Measurements from ENCODE around the gene RNF220. TPM values are rescaled to one million over a fixed set of nuclear protein-coding genes. Genes with fewer than 3 reads are reported as not detected.

RNF220 gene
- total RNA-seq, 1 experiment from 2014 or later = 92.4 TPM

GRCh38 chr1:44678626-44679025 lies 273.6 kb downstream of the RNF220 start:
- POLR2A ChIA-PET = no interaction called here
- TF ChIP-seq CTCF (IDR thresholded peaks at IDR 0.05; ENCODE audit: insufficient read depth in 1 of 2, low read depth in 1 of 2, low read length in 1 of 2, severe bottlenecking in 1 of 2, unreplicated experiment in 1 of 2) = no peak
- H3K36me3 Mint-ChIP-seq (ENCODE audit: insufficient read depth, unreplicated experiment) = peaks cover 8% of the 10 kb centered on the region
- Histone ChIP-seq H3K4me1 (peaks cover 3% of the 10 kb centered on the region; the same call in 1 of the 2 replicates), H3K36me3 (ENCODE audit: control insufficient read depth, insufficient read depth, low read length) (no peaks in the 10 kb centered on the region), H3K9me3 (no peaks in the 10 kb centered on the region), H3K4me3 (ENCODE audit: low read depth, low read length) (no peak overlapping the region), H3K27me3 (replicated peaks; ENCODE audit: control insufficient read depth, insufficient read depth, low read length) (no peaks in the 10 kb centered on the region)
- DNase-seq = no peak
- no TSS peak for BruUV-seq (replicated peaks)
- H3K27me3 Mint-ChIP-seq (ENCODE audit: insufficient read depth, unreplicated experiment) = no peaks in the 10 kb centered on the region
- no peaks in the 10 kb centered on the region for H3K4me1 Mint-ChIP-seq (ENCODE audit: low read depth, unreplicated experiment)
- no peaks in the 10 kb centered on the region for H3K9me3 Mint-ChIP-seq (ENCODE audit: unreplicated experiment)
- no peak overlapping the region for H3K27ac Mint-ChIP-seq (ENCODE audit: unreplicated experiment)
- intact Hi-C loops (cut with micrococcal nuclease; ENCODE audit: unreplicated experiment) = no loop called here
- no peak overlapping the region for H3K4me3 Mint-ChIP-seq (ENCODE audit: unreplicated experiment)
- CTCF ChIA-PET = no interaction called here

DNA sequence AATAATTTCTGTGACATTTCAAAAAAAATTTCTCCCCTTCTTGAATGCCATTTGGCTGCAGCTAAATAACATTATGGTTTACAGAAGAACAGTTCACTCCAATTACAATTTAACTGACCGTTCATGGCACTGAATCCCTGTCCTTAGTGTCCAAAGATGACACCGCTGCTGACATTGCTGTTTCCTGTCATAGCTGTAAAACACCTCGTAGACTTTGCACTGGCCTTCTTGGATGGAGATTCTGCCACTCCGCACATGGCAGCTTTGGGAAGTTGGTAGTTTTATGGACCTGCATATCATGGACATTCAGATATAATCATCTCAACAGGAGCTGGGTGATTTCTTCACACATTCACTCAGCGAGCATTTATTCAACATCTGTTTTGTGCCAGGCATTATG lies 274.4 kb downstream of the RNF220 start:
- no peak for DNase-seq
- Histone ChIP-seq H3K4me1 (peaks cover 3% of the 10 kb centered on the region; the same call in 1 of the 2 replicates), H3K36me3 (ENCODE audit: control insufficient read depth, insufficient read depth, low read length) (no peaks in the 10 kb centered on the region), H3K9me3 (no peaks in the 10 kb centered on the region), H3K4me3 (ENCODE audit: low read depth, low read length) (no peak overlapping the region), H3K27me3 (replicated peaks; ENCODE audit: control insufficient read depth, insufficient read depth, low read length) (no peaks in the 10 kb centered on the region)
- Mint-ChIP-seq H3K4me3 (ENCODE audit: unreplicated experiment) (no peak overlapping the region), H3K4me1 (ENCODE audit: low read depth, unreplicated experiment) (no peaks in the 10 kb centered on the region), H3K9me3 (ENCODE audit: unreplicated experiment) (no peaks in the 10 kb centered on the region), H3K27me3 (ENCODE audit: insufficient read depth, unreplicated experiment) (no peaks in the 10 kb centered on the region), H3K27ac (ENCODE audit: unreplicated experiment) (no peak overlapping the region), H3K36me3 (ENCODE audit: insufficient read depth, unreplicated experiment) (peaks cover 4% of the 10 kb centered on the region)
- intact Hi-C loops (cut with micrococcal nuclease; ENCODE audit: unreplicated experiment) = no loop called here
- TF ChIP-seq CTCF (IDR thresholded peaks at IDR 0.05; ENCODE audit: insufficient read depth in 1 of 2, low read depth in 1 of 2, low read length in 1 of 2, severe bottlenecking in 1 of 2, unreplicated experiment in 1 of 2) = no peak
- ChIA-PET POLR2A (no interaction called here), CTCF (no interaction called here)
- no TSS peak for BruUV-seq (replicated peaks)

- H3K27ac Mint-ChIP-seq (ENCODE audit: unreplicated experiment) = no peak overlapping the region
- Histone ChIP-seq H3K9me3 (no peaks in the 10 kb centered on the region), H3K4me1 (peaks cover 2% of the 10 kb centered on the region; the same call in 1 of the 2 replicates), H3K36me3 (ENCODE audit: control insufficient read depth, insufficient read depth, low read length) (no peaks in the 10 kb centered on the region), H3K27me3 (replicated peaks; ENCODE audit: control insufficient read depth, insufficient read depth, low read length) (no peaks in the 10 kb centered on the region), H3K4me3 (ENCODE audit: low read depth, low read length) (no peak overlapping the region)
- H3K36me3 Mint-ChIP-seq (ENCODE audit: insufficient read depth, unreplicated experiment) = no peaks in the 10 kb centered on the region
- DNase-seq = no peak
- ChIA-PET POLR2A (no interaction called here), CTCF (no interaction called here)
- BruUV-seq (replicated peaks) = no TSS peak
- no peak for TF ChIP-seq CTCF (IDR thresholded peaks at IDR 0.05; ENCODE audit: insufficient read depth in 1 of 2, low read depth in 1 of 2, low read length in 1 of 2, severe bottlenecking in 1 of 2, unreplicated experiment in 1 of 2)
- no peaks in the 10 kb centered on the region for H3K4me1 Mint-ChIP-seq (ENCODE audit: low read depth, unreplicated experiment)
- no peaks in the 10 kb centered on the region for H3K9me3 Mint-ChIP-seq (ENCODE audit: unreplicated experiment)
- intact Hi-C loops (cut with micrococcal nuclease; ENCODE audit: unreplicated experiment) = no loop called here
- H3K27me3 Mint-ChIP-seq (ENCODE audit: insufficient read depth, unreplicated experiment) = no peaks in the 10 kb centered on the region
- H3K4me3 Mint-ChIP-seq (ENCODE audit: unreplicated experiment) = no peak overlapping the region
Observed at GRCh38 chr1:44681905-44682882, 277.1 kb downstream of the RNF220 start.

All from Caco-2 (cell line).